GM12878 (cell line): ENCODE data around the gene CEP131. TPM values are rescaled to one million over a fixed set of nuclear protein-coding genes. Genes with fewer than 3 reads are reported as not detected.

Experiments
- ATAC-seq: fragments of 200-7000 bp; cut with Tn5 transposase; 3 replicates; pipeline ENCODE4 v1.9.1; 2020; ENCODE audit warnings: mild to moderate bottlenecking, moderate library complexity
- BruUV-seq: library from RNA; stranded (reverse); fragments of 400-500 nt; replicated peaks from 2 replicates; lab custom pipeline; 2021; lab: Mats Ljungman, UMichigan
- CTCF ChIA-PET: fragments of 300-600 bp; sonication (Branson Sonifier 250); formaldehyde crosslinking; extraction: SDS; loops from one replicate; lab custom pipeline; 2021; ENCODE audit warnings: inconsistent platforms; lab: Yijun Ruan, JAX
- POLR2A ChIA-PET: fragments of 350-600 bp; formaldehyde crosslinking; extraction: SDS; loops from one replicate; lab custom pipeline; 2021; ENCODE audit warnings: inconsistent platforms; lab: Charles Lee
- RAD21 ChIA-PET: fragments of 300-600 bp; sonication (Branson Sonifier 250); formaldehyde crosslinking; loops from one replicate; lab custom pipeline; 2023; ENCODE audit warnings: antibody characterized with exemption; ENCODE audit not compliant: unreplicated experiment; lab: Charles Lee
- SMC1A ChIA-PET: fragments of 300-600 bp; sonication (Branson Sonifier 250); formaldehyde crosslinking; loops from one replicate; lab custom pipeline; 2023; ENCODE audit not compliant: unreplicated experiment, uncharacterized antibody; lab: Charles Lee
- DNase-seq: peaks from one replicate; pipeline ENCODE4 v3.0.0-alpha.2; 2011; ENCODE audit warnings: low read depth, low spot score
- FAIRE-seq: peaks from 3 replicates; lab custom pipeline; 2011; peaks lifted over from hg19 to GRCh38; lab: Jason Lieb, UNC
- H2AFZ ChIP-seq: 2 replicates; pipeline ENCODE4 v1.6.0; 2011; ENCODE audit warnings: low read depth, low read length, control low read depth; ENCODE audit not compliant: control insufficient read depth
- H3K27ac ChIP-seq: 2 replicates; pipeline ENCODE4 v1.5.1; 2011; ENCODE audit warnings: control low read depth; ENCODE audit not compliant: control insufficient read depth, insufficient read depth
- H3K27me3 ChIP-seq, 2 experiments: replicated peaks in 1 of 2; 2 replicates each; pipeline versions ENCODE4 v1.6.0 to v1.6.1; 2011; ENCODE audit warnings: low read length in 1 of 2; ENCODE audit not compliant: control insufficient read depth in 2 of 2, insufficient read depth in 2 of 2
- H3K36me3 ChIP-seq, 2 experiments: 2 replicates each; pipeline ENCODE4 v1.5.1; 2011; ENCODE audit warnings: low read length in 1 of 2; ENCODE audit not compliant: control insufficient read depth in 2 of 2, insufficient read depth in 2 of 2
- H3K4me1 ChIP-seq: 2 replicates; pipeline ENCODE4 v1.6.1; 2011; ENCODE audit warnings: mild to moderate bottlenecking, low read length, moderate library complexity, mixed read lengths; ENCODE audit not compliant: control insufficient read depth, insufficient read depth
- H3K4me2 ChIP-seq: 2 replicates; pipeline ENCODE4 v1.6.0; 2011; ENCODE audit warnings: control low read depth; ENCODE audit not compliant: control insufficient read depth, insufficient read depth
- H3K4me3 ChIP-seq: fragments of 200-600 bp; sonication (generic); 2 replicates; pipeline ENCODE4 v1.5.1; 2016
- H3K79me2 ChIP-seq: 2 replicates; pipeline ENCODE4 v1.6.0; 2011; ENCODE audit warnings: low read length; ENCODE audit not compliant: control insufficient read depth, insufficient read depth
- H3K9ac ChIP-seq: 2 replicates; pipeline ENCODE4 v1.8.0; 2011; ENCODE audit warnings: low read length, control low read depth, mixed read lengths; ENCODE audit not compliant: control insufficient read depth, insufficient read depth
- H3K9me3 ChIP-seq: replicated peaks from 3 replicates; pipeline ENCODE4 v1.5.1; 2011; ENCODE audit warnings: mild to moderate bottlenecking, low read length; ENCODE audit not compliant: control insufficient read depth, insufficient read depth
- H4K20me1 ChIP-seq: 2 replicates; pipeline ENCODE4 v1.6.0; 2011; ENCODE audit not compliant: control insufficient read depth, insufficient read depth
- CEBPZ ChIP-seq: fragments of 150-350 bp; IDR thresholded peaks from 2 replicates; pipeline ENCODE4 v1.6.1; 2016; ENCODE audit warnings: low read depth, low read length
- IRF3 ChIP-seq: fragments of 450-650 bp; IDR thresholded peaks from 2 replicates; pipeline ENCODE4 v1.6.1; 2014; ENCODE audit warnings: mild to moderate bottlenecking
- IRF4 ChIP-seq: IDR thresholded peaks from 2 replicates; pipeline ENCODE4 v1.6.1; 2011; ENCODE audit warnings: low read depth, low read length
- JUND ChIP-seq: IDR thresholded peaks from 2 replicates; pipeline ENCODE4 v1.6.1; 2012; ENCODE audit warnings: low read depth, mild to moderate bottlenecking, low read length, improper control_type of control experiment, moderate library complexity
- MYB ChIP-seq: fragments of 150-350 bp; IDR thresholded peaks from 2 replicates; pipeline ENCODE4 v1.6.1; 2014; ENCODE audit warnings: mild to moderate bottlenecking, low read depth, low read length, borderline replicate concordance
- POU2F2 ChIP-seq: IDR thresholded peaks from 3 replicates; pipeline ENCODE4 v1.6.1; 2011; ENCODE audit warnings: low read depth, mild to moderate bottlenecking, low read length, borderline replicate concordance
- RAD21 ChIP-seq: IDR thresholded peaks from 2 replicates; pipeline ENCODE4 v1.6.1; 2011; ENCODE audit warnings: mild to moderate bottlenecking, low read depth, low read length, moderate library complexity; ENCODE audit not compliant: insufficient read depth
- RAD51 ChIP-seq: fragments of 450-650 bp; IDR thresholded peaks from 2 replicates; pipeline ENCODE4 v1.6.1; 2016; ENCODE audit warnings: moderate library complexity, mild to moderate bottlenecking, inconsistent platforms
- RFX5 ChIP-seq: IDR thresholded peaks from 2 replicates; pipeline ENCODE4 v1.6.1; 2011; ENCODE audit warnings: low read depth, low read length, improper control_type of control experiment
- RUNX3 ChIP-seq: IDR thresholded peaks from 2 replicates; pipeline ENCODE4 v1.6.1; 2012; ENCODE audit warnings: low read length, inconsistent platforms
- SMC3 ChIP-seq: IDR thresholded peaks from 2 replicates; pipeline ENCODE4 v1.6.1; 2011; ENCODE audit warnings: low read length, improper control_type of control experiment, borderline replicate concordance
- WGBS: methylation state at CpG from one replicate; pipeline ENCODE4 v1.1.6; 2016; ENCODE audit warnings: low lambda C conversion rate; ENCODE audit not compliant: insufficient replicate concordance, insufficient coverage; ENCODE audit errors: missing lambda C conversion rate; 5-methylcytosine and 5-hydroxymethylcytosine counted together
- in situ Hi-C: fragments of 300-500 bp; cut with MboI; formaldehyde crosslinking; loops from 9 replicates; pipeline ENCODE4 v1.14.3; 2018; ENCODE audit warnings: mixed read lengths
- intact Hi-C: fragments of 100-400 bp; cut with micrococcal nuclease; formaldehyde crosslinking; loops from one replicate; pipeline ENCODE4 v1.14.2; 2022; ENCODE audit not compliant: unreplicated experiment
- polyA plus RNA-seq, 11 experiments: library from polyadenylated mRNA; depleted of rRNA in 4 of 11; unstranded in 6 of 11; stranded (reverse) in 5 of 11; fragments of >200 nt; fragmentation: Nextera tagmentation in 4 of 11; fragmentation: Illumina TruSeq in 1 of 11; extraction: Ambion mirVana in 4 of 11; extraction: Trizol in 1 of 11; gene quantifications; 1 replicate in 1 of 11; 2 replicates in 10 of 11; pipeline versions ENCODE4 v1.2.1 to v1.2.3, GENCODE V29; 2011 to 2016; ENCODE audit warnings: inconsistent platforms in 2 of 11, missing spikeins in 2 of 11, low read depth in 1 of 11
- total RNA-seq, 4 experiments: library from RNA; depleted of rRNA in 3 of 4; stranded (reverse); fragments of >200 nt in 3 of 4; fragmentation: Illumina TruSeq in 1 of 4; extraction: Trizol in 1 of 4; gene quantifications; 2 replicates each; pipeline versions ENCODE4 v1.2.1 to v1.2.3, GENCODE V29; 2013 to 2021

CEP131 gene
- total and polyA plus RNA-seq, 10 of the 15 experiments (the other 5 are each of a cell fraction or from before 2014, with no cell fraction given) = 0.05 to 17.3 (median 6.7) TPM

GRCh38 chr17:81261582-81262336 is 39.0 kb upstream of the CEP131 start:
- intact Hi-C loops (no loop called here), in situ Hi-C loops (no loop called here)
- no peaks in the 10 kb centered on the region for H3K27me3 ChIP-seq
- H4K20me1 ChIP-seq = no peaks in the 10 kb centered on the region
- BruUV-seq = no TSS peak
- POLR2A ChIA-PET = no interaction called here
- SMC1A ChIA-PET = no interaction called here
- no peak for DNase-seq
- no peaks in the 10 kb centered on the region for H3K9me3 ChIP-seq
- H2AFZ ChIP-seq = no peak overlapping the region
- H3K27ac ChIP-seq = no peak overlapping the region
- FAIRE-seq = no peak
- no peaks in the 10 kb centered on the region for H3K4me1 ChIP-seq
- H3K36me3 ChIP-seq = peaks cover 12 to 23% of the 10 kb centered on the region in 2 experiments; a peak in 3 of 4 replicates
- no peak overlapping the region for H3K4me3 ChIP-seq
- no peak overlapping the region for H3K4me2 ChIP-seq
- CTCF ChIA-PET = no interaction called here
- H3K79me2 ChIP-seq = no peaks in the 10 kb centered on the region
- ATAC-seq = no peak
- RAD21 ChIA-PET = no interaction called here
- no peak overlapping the region for H3K9ac ChIP-seq
- no peak for TF ChIP-seq IRF4
- TF ChIP-seq RAD51 = no peak
- TF ChIP-seq IRF3 = no peak
- TF ChIP-seq SMC3 = no peak
- WGBS = 95% methylated on average over 36 of the region's 36 CpGs

GRCh38 chr17:81261096-81261495 is 38.3 kb upstream of the CEP131 start:
- Histone ChIP-seq H3K4me2 (no peak overlapping the region), H3K4me3 (no peak overlapping the region), H2AFZ (no peak overlapping the region), H3K36me3 (peaks cover 12 to 23% of the 10 kb centered on the region in 2 experiments; a peak in 3 of 4 replicates), H3K4me1 (no peaks in the 10 kb centered on the region), H3K27me3 (no peaks in the 10 kb centered on the region), H3K9me3 (no peaks in the 10 kb centered on the region), H3K9ac (no peak overlapping the region), H3K27ac (no peak overlapping the region), H3K79me2 (no peaks in the 10 kb centered on the region), H4K20me1 (no peaks in the 10 kb centered on the region)
- FAIRE-seq = no peak
- ChIA-PET CTCF (no interaction called here), POLR2A (no interaction called here), SMC1A (no interaction called here), RAD21 (no interaction called here)
- in situ Hi-C loops (no loop called here), intact Hi-C loops (no loop called here)
- no peak for DNase-seq
- BruUV-seq = no TSS peak
- no peak for ATAC-seq
- 96% methylated on average over 12 of the region's 18 CpGs for WGBS
- no peak for TF ChIP-seq MYB
- TF ChIP-seq IRF4 = no peak
- no peak for TF ChIP-seq RFX5
- no peak for TF ChIP-seq POU2F2
- TF ChIP-seq CEBPZ = no peak
- TF ChIP-seq RUNX3 = no peak
- no peak for TF ChIP-seq JUND
- TF ChIP-seq IRF3 = no peak
- TF ChIP-seq RAD21 = no peak
